HepG2 (cell line): ENCODE measurements around the gene UBR1. TPM values are rescaled to one million over a fixed set of nuclear protein-coding genes. Genes with fewer than 3 reads are reported as not detected.

ENCODE experiments used
- CREB1 ChIP-seq, 2 experiments: fragments of 450-650 bp in 1 of 2; IDR thresholded peaks; 2 replicates each; pipeline ENCODE4 v1.6.1; 2016 to 2017; ENCODE audit warnings: control low read depth in 1 of 2, mild to moderate bottlenecking in 1 of 2, missing compliant biosample characterization in 1 of 2, missing genetic modification characterization in 1 of 2
- GATAD1 ChIP-seq: IDR thresholded peaks from 2 replicates; pipeline ENCODE4 v1.6.1; 2016; ENCODE audit warnings: missing genetic modification reagents, missing compliant biosample characterization
- IRF2 ChIP-seq: IDR thresholded peaks from 2 replicates; pipeline ENCODE4 v1.6.1; 2018; ENCODE audit warnings: missing genetic modification reagents, missing compliant biosample characterization
- JDP2 ChIP-seq: sonication (generic); formaldehyde crosslinking; IDR thresholded peaks from 2 replicates; pipeline ENCODE4 v1.8.1; 2022; ENCODE audit warnings: missing genetic modification reagents, borderline replicate concordance
- JUND ChIP-seq: sonication (generic); formaldehyde crosslinking; IDR thresholded peaks from 2 replicates; pipeline ENCODE4 v1.8.0; 2022; ENCODE audit warnings: mild to moderate bottlenecking, missing genetic modification reagents
- KDM5A ChIP-seq: fragments of 200-600 bp; sonication (generic); IDR thresholded peaks from 2 replicates; pipeline ENCODE4 v1.7.0; 2018; ENCODE audit warnings: antibody characterized with exemption, mild to moderate bottlenecking, low read length, borderline replicate concordance
- KMT2A ChIP-seq: sonication (generic); formaldehyde crosslinking; IDR thresholded peaks from 2 replicates; pipeline ENCODE4 v1.4.0; 2020; ENCODE audit warnings: missing genetic modification reagents
- MED13 ChIP-seq: sonication (generic); formaldehyde crosslinking; IDR thresholded peaks from 2 replicates; pipeline ENCODE4 v1.5.0; 2020; ENCODE audit warnings: missing genetic modification reagents
- MEIS1 ChIP-seq: sonication (generic); formaldehyde crosslinking; IDR thresholded peaks from 2 replicates; pipeline ENCODE4 v1.9.0; 2021; ENCODE audit warnings: mild to moderate bottlenecking, missing genetic modification reagents, moderate library complexity, borderline replicate concordance
- NR3C1 ChIP-seq: sonication (generic); formaldehyde crosslinking; IDR thresholded peaks from 2 replicates; pipeline ENCODE4 v1.4.0; 2020; ENCODE audit warnings: missing genetic modification reagents
- NRL ChIP-seq: sonication (generic); formaldehyde crosslinking; IDR thresholded peaks from 2 replicates; pipeline ENCODE4 v1.5.0; 2020; ENCODE audit warnings: missing genetic modification reagents, mild to moderate bottlenecking, moderate library complexity, borderline replicate concordance
- RNF2 ChIP-seq: fragments of 450-650 bp; conservative IDR thresholded peaks from 2 replicates; pipeline ENCODE4 v1.6.1; 2016; ENCODE audit warnings: low read depth
- SIX1 ChIP-seq: sonication (generic); formaldehyde crosslinking; IDR thresholded peaks from 2 replicates; pipeline ENCODE4 v1.4.0; 2020; ENCODE audit warnings: missing genetic modification reagents, borderline replicate concordance
- SOX13 ChIP-seq, 3 experiments: fragments of 450-650 bp in 1 of 3; sonication (generic) in 1 of 3; formaldehyde crosslinking in 1 of 3; IDR thresholded peaks in 2 of 3; conservative IDR thresholded peaks in 1 of 3; 2 replicates each; pipeline versions ENCODE4 v1.5.0 to v1.6.1; 2016 to 2020; ENCODE audit warnings: antibody characterized with exemption in 1 of 3, mild to moderate bottlenecking in 1 of 3, missing compliant biosample characterization in 1 of 3, missing genetic modification reagents in 1 of 3, moderate library complexity in 1 of 3
- TARDBP ChIP-seq: sonication (generic); formaldehyde crosslinking; IDR thresholded peaks from 2 replicates; pipeline ENCODE4 v1.8.0; 2022; ENCODE audit warnings: mild to moderate bottlenecking, missing genetic modification reagents
- ZBTB3 ChIP-seq: sonication (generic); formaldehyde crosslinking; IDR thresholded peaks from 2 replicates; pipeline ENCODE4 v1.4.0; 2020; ENCODE audit warnings: low read depth, mild to moderate bottlenecking, moderate library complexity, missing genetic modification reagents, borderline replicate concordance
- ZMYM4 ChIP-seq: sonication (generic); formaldehyde crosslinking; IDR thresholded peaks from 2 replicates; pipeline ENCODE4 v1.8.1; 2023; ENCODE audit warnings: mild to moderate bottlenecking, missing genetic modification reagents
- ZNF343 ChIP-seq: sonication (generic); formaldehyde crosslinking; IDR thresholded peaks from 2 replicates; pipeline ENCODE4 v1.4.0; 2020; ENCODE audit warnings: mild to moderate bottlenecking, missing genetic modification reagents
- ZNF44 ChIP-seq: sonication (generic); formaldehyde crosslinking; IDR thresholded peaks from 2 replicates; pipeline ENCODE4 v1.5.1; 2020; ENCODE audit warnings: mild to moderate bottlenecking, missing genetic modification reagents
- ZNF446 ChIP-seq: sonication (generic); formaldehyde crosslinking; IDR thresholded peaks from 2 replicates; pipeline ENCODE4 v1.5.0; 2020; ENCODE audit warnings: mild to moderate bottlenecking, missing genetic modification reagents
- ZNF879 ChIP-seq: sonication (generic); formaldehyde crosslinking; IDR thresholded peaks from 2 replicates; pipeline ENCODE4 v1.8.1; 2023; ENCODE audit warnings: missing genetic modification reagents
- ZNF883 ChIP-seq: sonication (generic); formaldehyde crosslinking; IDR thresholded peaks from 2 replicates; pipeline ENCODE4 v1.5.1; 2020; ENCODE audit warnings: mild to moderate bottlenecking, missing genetic modification reagents; ENCODE audit errors: not compliant biosample characterization
- ZSCAN21 ChIP-seq: sonication (generic); formaldehyde crosslinking; IDR thresholded peaks from 2 replicates; pipeline ENCODE4 v1.8.0; 2022; ENCODE audit warnings: mild to moderate bottlenecking, missing genetic modification reagents, moderate library complexity, borderline replicate concordance
- polyA plus RNA-seq, 8 experiments: library from polyadenylated mRNA; depleted of rRNA in 3 of 8; stranded (reverse) in 7 of 8; unstranded in 1 of 8; fragments of >200 nt; fragmentation: Illumina TruSeq in 4 of 8; extraction: Trizol in 4 of 8; gene quantifications; 2 replicates each; pipeline versions ENCODE4 v1.2.1 to v1.2.3, GENCODE V29; 2011 to 2016; ENCODE audit warnings: low read depth in 4 of 8, missing spikeins in 1 of 8, mixed read lengths in 1 of 8; ENCODE audit not compliant: insufficient read depth in 1 of 8
- total RNA-seq, 5 experiments: library from RNA; depleted of rRNA; stranded (reverse); fragments of >200 nt; fragmentation: Illumina TruSeq; extraction: Trizol; gene quantifications; 2 replicates each; pipeline ENCODE4 v1.2.3, GENCODE V29; 2016; ENCODE audit warnings: low read depth in 1 of 5
- TF ChIP-seq, protein P1 (sequence below): sonication (generic); formaldehyde crosslinking; conservative IDR thresholded peaks from 2 replicates; pipeline ENCODE4 v1.4.0; 2020; ENCODE audit warnings: mild to moderate bottlenecking, missing genetic modification reagents, moderate library complexity
- TF ChIP-seq, protein P2 (sequence below): sonication (generic); formaldehyde crosslinking; IDR thresholded peaks from 2 replicates; pipeline ENCODE4 v1.4.0; 2020; ENCODE audit warnings: missing genetic modification reagents

Gene UBR1
- total and polyA plus RNA-seq, 2 of the 13 experiments (the other 11 are each of a cell fraction or from before 2014, with no cell fraction given): 6.4 to 18.0 TPM

DNA sequence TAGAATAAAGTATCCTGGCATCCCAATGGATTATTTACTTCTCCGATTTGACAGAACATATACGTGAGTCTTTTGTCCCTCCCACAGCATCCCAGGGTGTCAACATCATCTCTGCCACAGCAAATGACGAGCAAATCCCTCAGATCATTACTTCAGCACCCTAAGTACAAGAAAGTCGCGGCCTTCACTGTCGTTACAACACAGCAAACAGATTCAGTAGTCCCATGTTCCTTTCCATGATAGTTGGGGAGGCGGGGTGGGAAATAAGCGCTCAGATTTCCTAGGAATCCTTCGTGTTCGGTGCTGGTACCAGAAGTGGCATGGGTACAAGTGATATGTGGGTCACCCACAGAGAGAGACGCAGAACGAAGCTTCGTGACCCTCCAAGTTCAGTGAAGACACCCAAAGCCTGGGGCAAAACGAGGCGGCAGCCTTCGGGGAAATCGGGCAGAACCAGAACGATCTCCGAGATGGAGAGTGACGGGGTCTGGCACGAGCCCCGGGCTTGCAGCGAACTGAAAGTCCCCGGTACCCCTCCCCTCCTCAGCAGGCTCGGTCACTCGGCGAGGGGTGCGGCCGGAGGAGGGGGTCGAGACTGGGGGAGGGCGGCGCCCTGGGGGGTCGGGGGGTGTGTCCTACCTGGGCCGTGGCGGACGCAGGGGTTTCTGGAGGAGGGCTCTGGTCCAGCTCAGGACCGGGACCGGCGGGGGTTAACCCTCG lies 185.9 kb downstream of the UBR1 start (continued):
- no peak for TF ChIP-seq CREB1 (IDR thresholded peaks at IDR 0.05)
- TF ChIP-seq CREB1 (CRISPR knock-in tag; IDR thresholded peaks at IDR 0.05): no peak; the same call in 1 of the 2 replicates
- TF ChIP-seq ZMYM4 (CRISPR knock-in tag): no peak
- peak; percentile 7; the same call in 1 of the 2 replicates for TF ChIP-seq ZSCAN21 (CRISPR knock-in tag)
- no peak for TF ChIP-seq SIX1
- TF ChIP-seq SOX13 (IDR thresholded peaks at IDR 0.05): no peak
- no peak for TF ChIP-seq SOX13 (CRISPR knock-in tag; conservative IDR thresholded peaks at IDR 0.05 in 1 of 2, IDR thresholded peaks at IDR 0.05 in 1 of 2)
- TF ChIP-seq ZNF343 (CRISPR knock-in tag): no peak
- no peak for TF ChIP-seq NR3C1 (CRISPR knock-in tag)
- no peak; the same call in 1 of the 2 replicates for TF ChIP-seq TARDBP (CRISPR knock-in tag)
- no peak; the same call in 1 of the 2 replicates for TF ChIP-seq KMT2A
- TF ChIP-seq, protein P1, sequence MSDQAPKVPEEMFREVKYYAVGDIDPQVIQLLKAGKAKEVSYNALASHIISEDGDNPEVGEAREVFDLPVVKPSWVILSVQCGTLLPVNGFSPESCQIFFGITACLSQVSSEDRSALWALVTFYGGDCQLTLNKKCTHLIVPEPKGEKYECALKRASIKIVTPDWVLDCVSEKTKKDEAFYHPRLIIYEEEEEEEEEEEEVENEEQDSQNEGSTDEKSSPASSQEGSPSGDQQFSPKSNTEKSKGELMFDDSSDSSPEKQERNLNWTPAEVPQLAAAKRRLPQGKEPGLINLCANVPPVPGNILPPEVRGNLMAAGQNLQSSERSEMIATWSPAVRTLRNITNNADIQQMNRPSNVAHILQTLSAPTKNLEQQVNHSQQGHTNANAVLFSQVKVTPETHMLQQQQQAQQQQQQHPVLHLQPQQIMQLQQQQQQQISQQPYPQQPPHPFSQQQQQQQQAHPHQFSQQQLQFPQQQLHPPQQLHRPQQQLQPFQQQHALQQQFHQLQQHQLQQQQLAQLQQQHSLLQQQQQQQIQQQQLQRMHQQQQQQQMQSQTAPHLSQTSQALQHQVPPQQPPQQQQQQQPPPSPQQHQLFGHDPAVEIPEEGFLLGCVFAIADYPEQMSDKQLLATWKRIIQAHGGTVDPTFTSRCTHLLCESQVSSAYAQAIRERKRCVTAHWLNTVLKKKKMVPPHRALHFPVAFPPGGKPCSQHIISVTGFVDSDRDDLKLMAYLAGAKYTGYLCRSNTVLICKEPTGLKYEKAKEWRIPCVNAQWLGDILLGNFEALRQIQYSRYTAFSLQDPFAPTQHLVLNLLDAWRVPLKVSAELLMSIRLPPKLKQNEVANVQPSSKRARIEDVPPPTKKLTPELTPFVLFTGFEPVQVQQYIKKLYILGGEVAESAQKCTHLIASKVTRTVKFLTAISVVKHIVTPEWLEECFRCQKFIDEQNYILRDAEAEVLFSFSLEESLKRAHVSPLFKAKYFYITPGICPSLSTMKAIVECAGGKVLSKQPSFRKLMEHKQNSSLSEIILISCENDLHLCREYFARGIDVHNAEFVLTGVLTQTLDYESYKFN (CRISPR knock-in tag): no peak; the same call in 1 of the 2 replicates
- peak; percentile 84; the same call in 1 of the 2 replicates for TF ChIP-seq MEIS1 (CRISPR knock-in tag)
- TF ChIP-seq JDP2 (CRISPR knock-in tag): no peak
- no peak for TF ChIP-seq IRF2 (CRISPR knock-in tag)
- no peak for TF ChIP-seq ZNF883 (CRISPR knock-in tag)
- TF ChIP-seq KDM5A: peak; percentile 20; the same call in 1 of the 2 replicates
- TF ChIP-seq, protein P2, sequence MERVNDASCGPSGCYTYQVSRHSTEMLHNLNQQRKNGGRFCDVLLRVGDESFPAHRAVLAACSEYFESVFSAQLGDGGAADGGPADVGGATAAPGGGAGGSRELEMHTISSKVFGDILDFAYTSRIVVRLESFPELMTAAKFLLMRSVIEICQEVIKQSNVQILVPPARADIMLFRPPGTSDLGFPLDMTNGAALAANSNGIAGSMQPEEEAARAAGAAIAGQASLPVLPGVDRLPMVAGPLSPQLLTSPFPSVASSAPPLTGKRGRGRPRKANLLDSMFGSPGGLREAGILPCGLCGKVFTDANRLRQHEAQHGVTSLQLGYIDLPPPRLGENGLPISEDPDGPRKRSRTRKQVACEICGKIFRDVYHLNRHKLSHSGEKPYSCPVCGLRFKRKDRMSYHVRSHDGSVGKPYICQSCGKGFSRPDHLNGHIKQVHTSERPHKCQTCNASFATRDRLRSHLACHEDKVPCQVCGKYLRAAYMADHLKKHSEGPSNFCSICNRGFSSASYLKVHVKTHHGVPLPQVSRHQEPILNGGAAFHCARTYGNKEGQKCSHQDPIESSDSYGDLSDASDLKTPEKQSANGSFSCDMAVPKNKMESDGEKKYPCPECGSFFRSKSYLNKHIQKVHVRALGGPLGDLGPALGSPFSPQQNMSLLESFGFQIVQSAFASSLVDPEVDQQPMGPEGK (CRISPR knock-in tag): no peak
- no peak for TF ChIP-seq GATAD1
- no peak for TF ChIP-seq MED13 (CRISPR knock-in tag)
- TF ChIP-seq NRL: no peak
- 0 out of 2 replicates have a peak, but pooled peaks have one; percentile 21 for TF ChIP-seq JUND (CRISPR knock-in tag)
- TF ChIP-seq ZNF446 (CRISPR knock-in tag): no peak
- TF ChIP-seq ZNF879 (CRISPR knock-in tag): no peak
- no peak for TF ChIP-seq RNF2
- no peak for TF ChIP-seq ZBTB3
- TF ChIP-seq ZNF44: no peak
